AG20443 (cell line): ENCODE data around the gene HSD17B4.
"Not testable (repeated sequence)": the region's sequence is repeated elsewhere in the genome, so short reads cannot be mapped to it uniquely, and the experiment has no call there.

Experiments used
- DNase-seq: peaks from one replicate; pipeline ENCODE4 v3.0.0; 2012; ENCODE audit warnings: low spot score, mixed read lengths

Gene HSD17B4

GRCh38 chr5:119483155-119483554 lies 30.9 kb downstream of the HSD17B4 start:
- DNase-seq = no peak

- DNase-seq = no peak
These were observed 32.6 kb downstream of the HSD17B4 start for GRCh38 chr5:119484884-119485283.

GRCh38 chr5:119501671-119502179 lies 49.4 kb downstream of the HSD17B4 start:
- DNase-seq = no peak

- DNase-seq = not testable (repeated sequence)
These were observed 51.6 kb downstream of the HSD17B4 start for GRCh38 chr5:119503939-119504338.

GRCh38 chr5:119512277-119512676 lies 60.0 kb downstream of the HSD17B4 start:
- no peak for DNase-seq

GRCh38 chr5:119515192-119515591 lies 62.9 kb downstream of the HSD17B4 start:
- DNase-seq = peak; percentile 9

- not testable (repeated sequence) for DNase-seq
These were observed 64.8 kb downstream of the HSD17B4 start for GRCh38 chr5:119517115-119517514.

- DNase-seq = no peak
These were observed 68.9 kb downstream of the HSD17B4 start for GRCh38 chr5:119521232-119521631.

- no peak for DNase-seq
These were observed 70.5 kb downstream of the HSD17B4 start for GRCh38 chr5:119522841-119523240.

- DNase-seq = no peak
These were observed 72.2 kb downstream of the HSD17B4 start for GRCh38 chr5:119524485-119524884.

GRCh38 chr5:119527351-119527750 lies 75.1 kb downstream of the HSD17B4 start:
- DNase-seq = no peak

GRCh38 chr5:119529811-119530210 lies 77.5 kb downstream of the HSD17B4 start:
- no peak for DNase-seq

GRCh38 chr5:119532637-119533036 lies 80.3 kb downstream of the HSD17B4 start:
- no peak for DNase-seq

GRCh38 chr5:119537704-119538103 lies 85.4 kb downstream of the HSD17B4 start:
- no peak for DNase-seq

GRCh38 chr5:119541716-119542115 lies 89.4 kb downstream of the HSD17B4 start:
- DNase-seq = no peak

GRCh38 chr5:119551819-119552218 lies 99.5 kb downstream of the HSD17B4 start:
- DNase-seq = no peak

GRCh38 chr5:119554597-119554996 lies 102.3 kb downstream of the HSD17B4 start:
- DNase-seq = no peak

GRCh38 chr5:119570910-119571309 lies 118.6 kb downstream of the HSD17B4 start:
- no peak for DNase-seq

GRCh38 chr5:119578937-119579336 lies 126.6 kb downstream of the HSD17B4 start:
- DNase-seq = no peak

- no peak for DNase-seq
These were observed 130.7 kb downstream of the HSD17B4 start for GRCh38 chr5:119582987-119583386.

GRCh38 chr5:119583684-119584083 lies 131.4 kb downstream of the HSD17B4 start:
- peak; percentile 16 for DNase-seq
